Measurements from ENCODE around the gene RBM38.

The RBM38 gene

GRCh38 chr20:57385940-57386339 lies 5.3 kb upstream of the RBM38 start:
- TF ChIP-seq CTCF (IDR thresholded peaks at IDR 0.05; ENCODE audit: insufficient read depth, low read depth, low read length, missing control alignments) = no peak
- no peak for DNase-seq (ENCODE audit: low read depth)
- no peak overlapping the region for H3K4me3 ChIP-seq (ENCODE audit: low read depth, low read length)

GRCh38 chr20:57386762-57387161 lies 4.4 kb upstream of the RBM38 start:
- TF ChIP-seq CTCF (IDR thresholded peaks at IDR 0.05; ENCODE audit: insufficient read depth, low read depth, low read length, missing control alignments) = no peak
- no peak overlapping the region for H3K4me3 ChIP-seq (ENCODE audit: low read depth, low read length)
- DNase-seq (ENCODE audit: low read depth) = no peak

GRCh38 chr20:57387463-57387862 lies 3.7 kb upstream of the RBM38 start:
- H3K4me3 ChIP-seq (ENCODE audit: low read depth, low read length) = no peak overlapping the region
- no peak for TF ChIP-seq CTCF (IDR thresholded peaks at IDR 0.05; ENCODE audit: insufficient read depth, low read depth, low read length, missing control alignments)
- DNase-seq (ENCODE audit: low read depth) = no peak

GRCh38 chr20:57387945-57388371 lies 3.2 kb upstream of the RBM38 start:
- no peak for TF ChIP-seq CTCF (IDR thresholded peaks at IDR 0.05; ENCODE audit: insufficient read depth, low read depth, low read length, missing control alignments)
- no peak overlapping the region for H3K4me3 ChIP-seq (ENCODE audit: low read depth, low read length)
- DNase-seq (ENCODE audit: low read depth) = no peak

- peak; percentile 47 for TF ChIP-seq CTCF (IDR thresholded peaks at IDR 0.05; ENCODE audit: insufficient read depth, low read depth, low read length, missing control alignments)
- DNase-seq (ENCODE audit: low read depth) = peak; percentile 86
- peak overlapping the region; percentile 78 for H3K4me3 ChIP-seq (ENCODE audit: low read depth, low read length)
These were observed 2.1 kb upstream of the RBM38 start for GRCh38 chr20:57388953-57389694.

GRCh38 chr20:57389695-57390603 lies 1.2 kb upstream of the RBM38 start:
- DNase-seq (ENCODE audit: low read depth) = peak; percentile 83
- peak overlapping the region; percentile 78 for H3K4me3 ChIP-seq (ENCODE audit: low read depth, low read length)
- TF ChIP-seq CTCF (IDR thresholded peaks at IDR 0.05; ENCODE audit: insufficient read depth, low read depth, low read length, missing control alignments) = no peak
